DMS79 (cell line): Measurements from ENCODE around the gene CBARP.

ENCODE experiments used
- DNase-seq: peaks from one replicate; lab custom pipeline; 2025; lab: John Stamatoyannopoulos, UW

The CBARP gene

GRCh38 chr19:1265615-1266128 is 27.9 kb upstream of the CBARP start:
- DNase-seq = no peak

GRCh38 chr19:1264801-1265614 is 27.2 kb upstream of the CBARP start:
- DNase-seq = no peak

GRCh38 chr19:1263188-1263587 is 25.4 kb upstream of the CBARP start:
- DNase-seq = no peak

GRCh38 chr19:1262623-1263123 is 24.9 kb upstream of the CBARP start:
- DNase-seq = no peak

- DNase-seq = no peak
Measured at GRCh38 chr19:1261798-1262622, 24.2 kb upstream of the CBARP start.

- peak; percentile 25 for DNase-seq
Measured at GRCh38 chr19:1261538-1261797, 23.7 kb upstream of the CBARP start.

- peak; percentile 82 for DNase-seq
Measured at GRCh38 chr19:1260749-1261537, 23.1 kb upstream of the CBARP start.

GRCh38 chr19:1259876-1260748 is 22.3 kb upstream of the CBARP start:
- DNase-seq = no peak

- no peak for DNase-seq
Measured at GRCh38 chr19:1259206-1259875, 21.5 kb upstream of the CBARP start.

GRCh38 chr19:1258707-1259205 is 21.0 kb upstream of the CBARP start:
- DNase-seq = no peak

GRCh38 chr19:1258163-1258492 is 20.3 kb upstream of the CBARP start:
- no peak for DNase-seq

GRCh38 chr19:1257475-1258162 is 19.8 kb upstream of the CBARP start:
- DNase-seq = no peak

- DNase-seq = no peak
Measured at GRCh38 chr19:1256646-1257474, 19.1 kb upstream of the CBARP start.

GRCh38 chr19:1255186-1256161 is 17.7 kb upstream of the CBARP start:
- DNase-seq = no peak

GRCh38 chr19:1254530-1255185 is 16.9 kb upstream of the CBARP start:
- no peak for DNase-seq

GRCh38 chr19:1254081-1254527 is 16.3 kb upstream of the CBARP start:
- no peak for DNase-seq

- no peak for DNase-seq
Measured at GRCh38 chr19:1253514-1254080, 15.8 kb upstream of the CBARP start.
